BE2C (cell line): ENCODE results near the gene TYRO3.

Experiments
- DNase-seq: peaks from one replicate; pipeline ENCODE4 v3.0.0-alpha.2; 2020
- H3K27me3 ChIP-seq: fragments of 250-450 bp; sonication (Bioruptor Pico); 2 replicates; pipeline ENCODE4 v1.5.1; 2020; ENCODE audit warnings: mild to moderate bottlenecking
- H3K36me3 ChIP-seq: fragments of 250-450 bp; sonication (Bioruptor Pico); 2 replicates; pipeline ENCODE4 v1.5.1; 2020; ENCODE audit warnings: mild to moderate bottlenecking
- H3K4me1 ChIP-seq: fragments of 250-450 bp; sonication (Bioruptor Pico); 2 replicates; pipeline ENCODE4 v1.5.1; 2020
- H3K4me3 ChIP-seq: 2 replicates; pipeline ENCODE4 v1.5.1; 2011; ENCODE audit warnings: low read depth, low read length
- H3K9me3 ChIP-seq: fragments of 250-450 bp; sonication (Bioruptor Pico); 2 replicates; pipeline ENCODE4 v1.5.1; 2020
- TF ChIP-seq, protein P1 (sequence below): IDR thresholded peaks from 2 replicates; pipeline ENCODE4 v1.5.1; 2012; ENCODE audit warnings: mild to moderate bottlenecking, low read depth, low read length

TYRO3 gene

GRCh38 chr15:41562784-41563198 lies 3.8 kb downstream of the TYRO3 start:
- DNase-seq: no peak
- TF ChIP-seq, protein P1, sequence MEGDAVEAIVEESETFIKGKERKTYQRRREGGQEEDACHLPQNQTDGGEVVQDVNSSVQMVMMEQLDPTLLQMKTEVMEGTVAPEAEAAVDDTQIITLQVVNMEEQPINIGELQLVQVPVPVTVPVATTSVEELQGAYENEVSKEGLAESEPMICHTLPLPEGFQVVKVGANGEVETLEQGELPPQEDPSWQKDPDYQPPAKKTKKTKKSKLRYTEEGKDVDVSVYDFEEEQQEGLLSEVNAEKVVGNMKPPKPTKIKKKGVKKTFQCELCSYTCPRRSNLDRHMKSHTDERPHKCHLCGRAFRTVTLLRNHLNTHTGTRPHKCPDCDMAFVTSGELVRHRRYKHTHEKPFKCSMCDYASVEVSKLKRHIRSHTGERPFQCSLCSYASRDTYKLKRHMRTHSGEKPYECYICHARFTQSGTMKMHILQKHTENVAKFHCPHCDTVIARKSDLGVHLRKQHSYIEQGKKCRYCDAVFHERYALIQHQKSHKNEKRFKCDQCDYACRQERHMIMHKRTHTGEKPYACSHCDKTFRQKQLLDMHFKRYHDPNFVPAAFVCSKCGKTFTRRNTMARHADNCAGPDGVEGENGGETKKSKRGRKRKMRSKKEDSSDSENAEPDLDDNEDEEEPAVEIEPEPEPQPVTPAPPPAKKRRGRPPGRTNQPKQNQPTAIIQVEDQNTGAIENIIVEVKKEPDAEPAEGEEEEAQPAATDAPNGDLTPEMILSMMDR: no peak
- H3K9me3 ChIP-seq: no peaks in the 10 kb centered on the region
- H3K4me1 ChIP-seq: peaks cover 46% of the 10 kb centered on the region
- H3K4me3 ChIP-seq: no peak overlapping the region
- peaks cover 10% of the 10 kb centered on the region for H3K36me3 ChIP-seq
- no peaks in the 10 kb centered on the region for H3K27me3 ChIP-seq

- no peaks in the 10 kb centered on the region for H3K27me3 ChIP-seq
- peak overlapping the region; percentile 7; the same call in 1 of the 2 replicates for H3K4me3 ChIP-seq
- peaks cover 10% of the 10 kb centered on the region for H3K36me3 ChIP-seq
- H3K9me3 ChIP-seq: no peaks in the 10 kb centered on the region
- H3K4me1 ChIP-seq: peaks cover 42% of the 10 kb centered on the region
- TF ChIP-seq, protein P1: peak; percentile 11; the same call in 1 of the 2 replicates
- peak; percentile 92 for DNase-seq
These were observed 5.4 kb downstream of the TYRO3 start for GRCh38 chr15:41564286-41564959.

DNA sequence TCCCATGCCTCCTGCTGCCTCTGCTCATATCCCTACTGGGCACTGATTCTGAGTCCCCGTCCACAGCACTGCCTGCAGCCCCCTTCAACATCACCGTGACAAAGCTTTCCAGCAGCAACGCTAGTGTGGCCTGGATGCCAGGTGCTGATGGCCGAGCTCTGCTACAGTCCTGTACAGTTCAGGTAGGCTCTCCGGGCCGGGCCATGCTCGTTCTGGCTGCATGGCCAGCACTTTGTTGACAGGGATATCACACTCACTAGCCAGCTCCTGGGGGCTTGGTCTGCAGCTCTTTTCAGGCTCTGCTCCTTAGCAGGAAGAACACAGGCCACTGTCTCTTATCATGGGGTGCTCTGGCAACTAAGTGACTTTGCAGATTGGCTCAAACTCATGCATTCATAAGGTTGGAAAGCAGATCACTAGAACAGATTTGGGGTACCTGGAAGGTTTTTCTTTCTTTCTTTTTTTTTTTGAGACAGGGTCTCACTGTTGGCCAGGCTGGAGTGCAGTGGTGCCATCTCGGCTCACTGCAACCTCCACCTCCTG lies 6.0 kb downstream of the TYRO3 start:
- peak overlapping the region; percentile 7; the same call in 1 of the 2 replicates for H3K4me3 ChIP-seq
- H3K36me3 ChIP-seq: peaks cover 10% of the 10 kb centered on the region
- peaks cover 40% of the 10 kb centered on the region for H3K4me1 ChIP-seq
- peak; percentile 42 for DNase-seq
- TF ChIP-seq, protein P1: no peak
- H3K9me3 ChIP-seq: no peaks in the 10 kb centered on the region
- no peaks in the 10 kb centered on the region for H3K27me3 ChIP-seq

- Histone ChIP-seq H3K27me3 (no peaks in the 10 kb centered on the region), H3K9me3 (no peaks in the 10 kb centered on the region), H3K36me3 (peaks cover 10% of the 10 kb centered on the region), H3K4me1 (peaks cover 39% of the 10 kb centered on the region), H3K4me3 (no peak overlapping the region)
- no peak for DNase-seq
- TF ChIP-seq, protein P1: no peak
These were observed 6.7 kb downstream of the TYRO3 start for GRCh38 chr15:41565702-41566101.

DNA sequence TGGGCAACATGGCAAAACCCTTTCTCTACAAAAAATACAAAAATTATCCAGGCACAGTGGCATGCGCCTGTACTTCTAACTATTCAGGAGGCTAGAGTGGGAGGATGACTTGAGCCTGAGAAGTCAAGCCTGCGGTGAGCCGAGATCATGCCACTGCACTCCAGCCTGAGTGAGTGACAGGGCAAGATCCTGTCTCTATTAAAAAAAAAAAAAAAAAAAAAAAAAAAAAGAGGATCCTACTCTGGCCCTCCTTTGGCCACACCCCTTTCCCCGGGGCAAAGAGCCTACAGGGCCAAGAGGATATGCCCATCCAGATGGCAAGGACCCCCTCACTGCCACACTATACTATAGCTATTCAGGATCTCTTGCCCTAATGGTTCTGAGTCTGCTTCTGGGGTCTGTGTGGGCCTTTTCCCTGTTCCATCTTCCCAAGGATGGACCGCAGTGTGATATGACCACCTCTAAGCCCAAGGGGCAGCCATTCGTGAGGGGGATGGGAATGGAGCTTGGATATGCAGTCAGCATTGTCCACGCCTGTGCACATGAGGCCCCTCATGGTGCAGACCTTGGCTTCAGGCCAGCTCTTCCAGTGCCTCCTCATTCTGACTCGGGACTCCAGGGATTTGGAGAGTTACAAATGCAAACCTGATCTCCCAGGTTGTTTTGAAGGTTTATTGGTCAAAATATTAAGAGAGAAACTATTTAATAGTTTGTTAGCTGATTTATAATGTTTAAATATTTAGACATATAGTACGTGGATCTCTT lies 7.3 kb downstream of the TYRO3 start:
- Histone ChIP-seq H3K4me1 (peaks cover 39% of the 10 kb centered on the region), H3K36me3 (peaks cover 11% of the 10 kb centered on the region), H3K9me3 (no peaks in the 10 kb centered on the region), H3K27me3 (no peaks in the 10 kb centered on the region), H3K4me3 (no peak overlapping the region)
- TF ChIP-seq, protein P1: no peak
- peak; percentile 78 for DNase-seq
